HG03025 (cell line): ENCODE data around the gene SMOC2.

Source experiments
- ATAC-seq: cut with Tn5 transposase; IDR thresholded peaks from one replicate; pipeline ENCODE4 v1.9.1; 2021; ENCODE audit warnings: mild to moderate bottlenecking, moderate library complexity; ENCODE audit not compliant: unreplicated experiment, low FRiP score

The SMOC2 gene

GRCh38 chr6:168616816-168617765 is 176.1 kb downstream of the SMOC2 start:
- ATAC-seq: no peak

- no peak for ATAC-seq
Observed at GRCh38 chr6:168618546-168619315, 177.7 kb downstream of the SMOC2 start.

DNA sequence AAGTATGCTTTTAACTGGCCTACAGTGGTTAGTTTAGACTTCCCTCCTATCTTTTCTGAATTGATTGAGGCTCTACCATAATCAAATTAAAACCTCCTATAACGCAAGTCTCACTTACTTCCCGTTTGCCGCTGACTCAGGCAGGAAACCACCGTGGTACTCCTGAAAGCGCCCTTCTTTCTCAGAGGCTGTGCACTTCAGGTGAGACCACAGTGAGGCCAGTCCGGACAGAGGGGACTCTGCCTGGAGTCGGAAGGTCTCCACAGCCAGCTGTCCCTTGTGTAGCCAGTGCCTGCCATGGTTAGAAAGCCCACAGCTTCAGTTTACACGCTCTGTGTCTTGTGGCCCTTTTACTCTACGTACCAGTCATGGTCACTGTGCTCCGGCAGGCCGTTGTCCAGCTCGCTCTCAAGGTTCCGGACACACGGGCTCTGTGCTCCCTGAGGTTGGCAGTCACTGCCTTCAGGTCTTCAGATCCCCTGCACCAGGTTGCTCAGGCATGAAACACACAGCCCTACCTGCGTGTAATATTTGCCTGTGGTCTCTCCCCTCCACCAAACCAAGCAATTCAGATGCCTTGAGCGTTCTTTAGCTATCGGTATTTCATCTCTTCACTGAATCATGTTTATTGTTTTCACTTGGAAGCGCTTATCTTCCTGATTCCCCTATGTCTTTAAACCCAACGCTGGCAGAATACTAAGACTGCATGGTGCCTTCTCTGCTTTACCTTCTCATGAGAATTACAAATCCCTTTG is 178.8 kb downstream of the SMOC2 start:
- no peak for ATAC-seq

DNA sequence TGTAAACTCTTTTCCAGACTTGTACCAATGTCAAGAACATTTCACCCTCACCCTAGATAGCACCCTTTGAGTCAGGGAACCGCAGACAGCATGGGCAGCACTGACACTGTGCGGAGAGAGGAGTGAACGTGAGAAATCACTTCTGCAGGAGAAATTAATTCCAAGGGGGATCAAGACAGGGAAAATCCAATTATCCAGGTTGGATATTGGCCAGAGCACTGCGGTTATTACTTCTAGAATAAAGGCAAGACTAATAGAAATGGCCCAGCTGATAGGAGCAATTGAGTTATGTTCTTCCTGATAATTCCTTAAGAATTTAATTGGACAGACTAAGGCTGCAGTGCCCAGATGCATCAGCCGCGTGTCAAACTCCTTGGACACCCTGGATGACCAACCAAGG is 179.6 kb downstream of the SMOC2 start:
- ATAC-seq: no peak

DNA sequence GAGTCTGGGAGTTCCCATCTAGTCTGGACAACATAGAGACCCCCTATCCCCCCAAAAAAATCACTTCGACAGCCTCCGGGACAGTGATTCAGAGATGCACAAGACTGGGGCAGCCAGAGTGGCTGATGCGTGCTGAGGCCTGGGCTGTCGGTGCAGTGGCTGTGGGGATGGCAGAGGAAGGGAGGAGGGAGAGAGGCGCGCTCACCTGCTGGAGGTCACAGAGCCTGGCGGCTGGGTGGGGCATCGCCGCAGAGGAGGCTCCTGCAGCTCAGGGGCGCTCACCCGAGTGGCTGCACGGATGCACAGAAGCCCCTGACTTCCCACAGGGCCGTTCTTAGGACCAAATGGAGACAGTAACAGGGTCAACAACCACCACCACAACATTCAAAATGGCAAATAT is 182.8 kb downstream of the SMOC2 start:
- ATAC-seq: no peak

- ATAC-seq: no peak
Observed at GRCh38 chr6:168624540-168624939, 183.6 kb downstream of the SMOC2 start.

GRCh38 chr6:168624948-168625347 is 184.0 kb downstream of the SMOC2 start:
- no peak for ATAC-seq

GRCh38 chr6:168625602-168626001 is 184.6 kb downstream of the SMOC2 start:
- ATAC-seq: no peak

GRCh38 chr6:168626046-168626602 is 185.1 kb downstream of the SMOC2 start:
- no peak for ATAC-seq

- no peak for ATAC-seq
Observed at GRCh38 chr6:168627506-168628175, 186.7 kb downstream of the SMOC2 start.

DNA sequence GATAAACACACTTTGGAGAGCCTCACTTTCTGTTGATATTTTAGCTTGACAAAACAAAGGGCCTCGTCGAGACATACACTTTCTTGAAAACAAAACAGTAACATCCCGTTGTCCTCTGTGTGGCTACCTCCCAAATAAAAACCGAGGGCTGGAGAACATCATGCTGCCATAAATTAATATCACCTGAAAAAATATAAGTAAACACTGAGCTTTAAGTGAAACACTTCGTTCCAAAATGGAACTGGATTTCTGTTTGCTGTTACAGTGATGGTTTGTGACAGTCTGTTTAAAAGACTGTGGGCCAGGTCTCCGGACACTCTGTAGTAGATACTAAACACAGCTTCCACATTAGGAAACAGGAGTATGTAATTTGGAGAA is 187.2 kb downstream of the SMOC2 start:
- ATAC-seq: no peak

DNA sequence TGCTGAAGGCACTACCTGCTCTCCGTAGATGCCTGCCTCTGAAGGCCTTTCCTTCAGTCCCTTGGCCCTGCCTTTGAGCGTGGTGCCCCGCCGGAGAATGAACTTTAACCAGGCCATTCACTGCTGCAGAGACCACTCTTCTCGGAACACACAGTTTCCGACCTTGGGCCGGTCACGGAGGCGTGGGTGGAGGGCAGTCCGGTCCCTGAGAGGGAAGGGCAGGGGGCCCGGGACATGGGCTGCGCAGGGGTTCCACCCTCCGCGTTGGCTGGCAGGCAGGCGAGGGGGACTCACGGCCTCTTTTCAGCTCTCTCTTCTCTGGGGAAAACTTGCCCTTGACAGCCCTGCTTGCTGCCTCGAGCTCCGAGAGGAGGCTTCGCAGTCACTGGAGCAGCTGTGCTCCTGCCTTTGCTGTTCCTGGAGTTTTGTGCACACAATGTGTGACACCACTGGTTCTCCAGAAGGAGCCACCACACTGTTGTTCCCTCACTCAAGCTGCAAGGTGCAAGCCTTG is 187.8 kb downstream of the SMOC2 start:
- ATAC-seq: no peak

DNA sequence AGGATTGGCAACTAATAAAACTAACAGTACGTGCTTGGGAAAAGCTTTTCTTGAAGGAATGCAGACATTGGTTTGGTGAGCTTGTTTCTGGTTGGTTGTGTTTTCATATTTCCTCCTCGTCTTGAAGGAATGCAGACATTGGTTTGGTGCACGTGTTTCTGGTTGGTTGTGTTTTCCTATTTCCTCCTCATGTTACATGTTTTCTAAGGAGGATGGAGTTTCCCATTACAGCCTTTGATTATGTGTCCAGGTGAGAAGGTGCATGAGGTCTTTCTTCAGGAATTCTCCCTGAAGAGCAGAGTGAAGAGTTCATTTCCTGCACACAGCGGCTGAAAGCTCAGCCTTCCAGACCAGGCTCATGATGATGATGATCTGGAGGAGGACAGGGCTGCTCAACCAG is 190.6 kb downstream of the SMOC2 start:
- ATAC-seq: no peak

DNA sequence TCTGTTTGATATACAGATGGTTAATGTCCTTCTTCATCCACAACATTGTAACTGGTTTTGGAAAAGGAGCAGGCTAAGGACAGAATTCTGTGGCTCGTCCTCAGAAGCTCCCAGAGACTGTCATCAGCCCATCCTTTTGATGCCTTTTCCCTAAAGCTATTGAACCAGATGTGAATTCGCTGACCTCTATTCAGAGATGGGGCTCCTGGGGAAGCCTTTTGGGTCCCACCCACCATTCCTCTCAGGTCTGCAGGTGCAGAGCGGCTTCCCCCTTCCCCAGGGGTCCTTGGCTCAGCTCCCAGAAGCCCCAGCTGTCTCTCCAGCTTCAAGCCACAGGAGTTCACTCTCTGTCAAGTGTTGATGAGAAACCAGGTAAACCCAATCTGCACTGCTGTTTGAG is 191.7 kb downstream of the SMOC2 start:
- no peak for ATAC-seq

- ATAC-seq: no peak
Observed at GRCh38 chr6:168634541-168635328, 193.8 kb downstream of the SMOC2 start.

GRCh38 chr6:168636147-168637004 is 195.4 kb downstream of the SMOC2 start:
- no peak for ATAC-seq

GRCh38 chr6:168637834-168638233 is 196.8 kb downstream of the SMOC2 start:
- no peak for ATAC-seq
